GM18505 (cell line): ENCODE measurements around the gene LINGO1.

Source experiments
- ATAC-seq: cut with Tn5 transposase; IDR thresholded peaks from one replicate; pipeline ENCODE4 v1.9.1; 2021; ENCODE audit not compliant: unreplicated experiment
- POLR2A ChIP-seq: IDR thresholded peaks from 4 replicates; pipeline ENCODE4 v1.6.1; 2011; ENCODE audit warnings: borderline replicate concordance; ENCODE audit not compliant: insufficient read depth, insufficient read length; ENCODE audit errors: extremely low read depth

LINGO1 gene

GRCh38 chr15:77580996-77581682 is 51.6 kb downstream of the LINGO1 start:
- no peak for ATAC-seq
- no peak for TF ChIP-seq POLR2A

DNA sequence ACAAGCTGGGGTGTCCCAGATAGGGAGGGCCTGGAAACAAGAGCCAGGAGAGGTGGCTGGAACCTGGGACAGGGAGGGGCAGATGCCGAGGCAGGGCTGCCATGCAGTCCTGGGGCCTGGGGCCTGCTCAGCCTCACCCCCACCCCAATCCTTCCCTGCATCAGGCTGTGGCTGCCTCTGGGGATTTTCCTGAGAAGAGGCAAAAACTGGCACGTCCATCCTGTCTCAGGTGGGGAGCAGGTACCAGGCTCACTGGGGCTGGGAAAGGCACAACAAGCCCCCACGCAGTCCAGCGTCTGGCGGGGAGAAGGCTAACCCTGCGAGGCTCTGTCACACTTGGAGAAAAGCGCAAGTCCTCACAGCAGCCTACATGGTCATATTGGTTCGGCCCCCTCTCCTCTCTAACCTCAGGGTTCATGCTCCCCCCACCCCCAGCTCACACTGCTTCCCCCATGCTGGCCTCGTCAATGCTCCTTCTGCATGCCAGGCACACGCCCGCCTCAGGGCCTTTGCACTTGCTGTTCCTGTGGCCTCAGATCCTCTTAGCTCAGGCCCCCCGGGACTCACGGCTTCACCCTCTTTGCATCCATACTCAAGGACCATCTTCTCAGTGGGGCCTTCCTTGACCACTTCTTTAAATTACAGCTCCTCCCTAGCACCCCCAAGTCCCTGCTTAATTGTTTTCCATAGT is 53.1 kb downstream of the LINGO1 start:
- no peak for TF ChIP-seq POLR2A
- no peak for ATAC-seq

DNA sequence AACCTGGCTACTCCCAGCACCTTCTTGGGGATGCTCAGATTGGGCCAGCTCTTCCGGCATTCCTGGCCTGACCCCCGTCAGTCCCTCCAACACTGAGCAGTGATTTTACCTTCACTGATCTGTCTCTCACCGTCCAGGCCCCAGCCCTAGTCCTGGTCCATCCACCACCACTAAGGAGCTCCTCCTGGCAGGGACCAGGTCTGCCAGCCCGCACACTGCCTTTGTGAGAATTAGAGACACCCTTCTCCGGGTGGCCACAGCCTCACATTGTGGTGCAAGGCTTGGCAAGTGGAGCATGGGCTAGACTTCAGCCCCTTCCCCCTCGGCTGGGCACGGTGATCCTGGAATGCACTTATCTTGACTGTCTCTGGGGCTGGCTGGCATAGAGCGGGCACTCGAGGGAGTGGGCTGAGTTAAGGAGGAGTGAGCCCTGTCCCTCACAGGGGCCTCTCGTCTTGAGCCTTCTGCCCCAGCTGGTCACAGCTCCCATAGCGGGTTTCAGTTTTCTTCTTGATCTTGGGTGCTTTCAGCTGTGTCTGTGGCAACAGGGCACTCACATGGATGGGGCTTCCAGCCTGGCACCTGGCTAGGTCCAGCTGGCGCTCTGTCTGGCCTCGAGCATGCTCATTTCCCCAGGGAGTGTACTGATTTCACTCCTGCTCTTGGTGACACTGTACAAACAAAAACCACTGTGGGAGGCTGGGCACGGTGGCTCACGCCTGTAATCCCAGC is 53.9 kb downstream of the LINGO1 start:
- ATAC-seq, result no peak
- no peak for TF ChIP-seq POLR2A

GRCh38 chr15:77577366-77577950 is 55.3 kb downstream of the LINGO1 start:
- ATAC-seq, result no peak
- TF ChIP-seq POLR2A, result no peak

GRCh38 chr15:77576538-77576937 is 56.2 kb downstream of the LINGO1 start:
- no peak for ATAC-seq
- no peak for TF ChIP-seq POLR2A

DNA sequence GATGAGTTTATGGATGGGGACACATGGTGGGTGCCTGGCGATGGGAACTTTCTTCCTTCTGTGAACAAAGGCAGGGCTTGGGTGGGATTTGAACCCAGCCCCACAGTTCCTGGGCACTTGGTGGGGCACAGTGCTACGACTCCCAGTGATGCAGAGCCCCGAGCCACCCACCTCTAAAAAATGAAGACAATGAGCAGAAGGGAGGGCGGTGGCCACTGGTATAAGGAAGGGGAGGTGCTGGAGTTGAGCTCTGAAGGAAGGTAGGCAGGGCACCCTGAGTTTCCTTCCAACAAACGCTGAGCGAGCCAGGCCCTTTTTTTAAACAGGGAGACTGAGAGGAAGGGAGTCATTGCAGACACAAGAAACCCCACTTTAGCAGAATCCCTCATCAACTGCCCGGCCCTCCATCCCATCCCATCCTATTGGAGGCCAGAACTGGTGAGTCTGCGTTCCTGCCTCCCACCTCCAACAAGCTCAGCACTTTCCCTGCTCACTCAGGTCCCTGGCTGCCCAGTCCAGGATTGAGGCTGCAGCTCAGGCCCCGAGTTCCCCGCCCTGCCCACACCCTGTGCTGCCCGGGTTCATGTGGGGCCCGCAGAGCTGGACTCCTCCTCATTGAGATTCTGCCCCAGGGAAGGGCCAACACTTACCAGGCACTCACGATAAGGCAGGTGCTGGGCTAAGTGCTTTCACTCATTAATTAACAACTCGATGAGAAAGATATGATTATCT is 57.3 kb downstream of the LINGO1 start:
- TF ChIP-seq POLR2A, result no peak
- no peak for ATAC-seq

- ATAC-seq, result no peak
- no peak for TF ChIP-seq POLR2A
These were observed 58.0 kb downstream of the LINGO1 start for GRCh38 chr15:77574521-77575202.

GRCh38 chr15:77573802-77574201 is 58.9 kb downstream of the LINGO1 start:
- no peak for TF ChIP-seq POLR2A
- ATAC-seq, result no peak

DNA sequence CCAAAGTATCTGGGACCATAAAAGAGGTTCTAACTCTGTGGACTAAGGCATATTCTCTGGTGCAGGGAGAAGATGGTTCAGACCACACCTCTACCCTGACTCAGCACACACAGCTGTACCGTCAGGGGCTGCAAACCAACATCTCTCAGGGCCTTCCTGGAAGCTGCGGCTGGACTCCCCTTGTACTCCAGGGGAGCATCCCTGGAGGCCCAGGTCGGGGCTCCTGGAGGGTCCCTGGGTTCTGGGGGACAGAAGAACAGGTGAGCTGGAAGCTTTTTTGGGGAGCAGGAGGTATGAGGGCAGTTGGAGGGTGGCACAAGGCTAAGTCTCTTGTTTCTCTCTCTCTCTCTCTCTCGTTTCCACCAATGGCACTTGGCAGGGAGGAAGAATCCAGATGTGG is 60.5 kb downstream of the LINGO1 start:
- no peak for TF ChIP-seq POLR2A
- no peak for ATAC-seq

- TF ChIP-seq POLR2A, result no peak
- no peak for ATAC-seq
These were observed 61.0 kb downstream of the LINGO1 start for GRCh38 chr15:77571741-77572140.

GRCh38 chr15:77571181-77571580 is 61.5 kb downstream of the LINGO1 start:
- no peak for ATAC-seq
- no peak for TF ChIP-seq POLR2A

DNA sequence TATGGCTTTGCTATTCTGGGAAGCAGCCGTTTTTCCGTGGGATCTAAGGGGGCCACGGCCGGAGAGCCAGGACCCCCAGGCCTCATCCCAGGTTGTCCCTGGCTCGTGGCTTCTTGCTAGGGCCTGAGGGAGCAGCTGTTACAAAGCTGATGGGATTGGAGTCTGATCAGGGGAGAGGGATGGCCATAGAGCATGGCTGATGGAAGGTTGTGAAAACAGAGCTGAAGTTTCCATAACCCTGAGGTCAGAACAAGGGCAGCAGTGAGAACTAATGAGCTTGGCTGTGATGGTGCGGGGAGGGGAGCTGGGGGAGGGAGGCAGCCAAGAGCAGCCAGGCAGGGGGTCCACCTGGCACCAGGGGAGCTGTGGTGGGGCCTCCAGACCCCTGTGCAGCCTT is 63.0 kb downstream of the LINGO1 start:
- ATAC-seq, result no peak
- TF ChIP-seq POLR2A, result no peak

- ATAC-seq, result no peak
- no peak for TF ChIP-seq POLR2A
These were observed 63.6 kb downstream of the LINGO1 start for GRCh38 chr15:77568973-77569728.
